ENCODE data around the gene PTPRN2.
"Not testable (repeated sequence)": the region's sequence is repeated elsewhere in the genome, so short reads cannot be mapped to it uniquely, and the experiment has no call there.

Gene PTPRN2

DNA sequence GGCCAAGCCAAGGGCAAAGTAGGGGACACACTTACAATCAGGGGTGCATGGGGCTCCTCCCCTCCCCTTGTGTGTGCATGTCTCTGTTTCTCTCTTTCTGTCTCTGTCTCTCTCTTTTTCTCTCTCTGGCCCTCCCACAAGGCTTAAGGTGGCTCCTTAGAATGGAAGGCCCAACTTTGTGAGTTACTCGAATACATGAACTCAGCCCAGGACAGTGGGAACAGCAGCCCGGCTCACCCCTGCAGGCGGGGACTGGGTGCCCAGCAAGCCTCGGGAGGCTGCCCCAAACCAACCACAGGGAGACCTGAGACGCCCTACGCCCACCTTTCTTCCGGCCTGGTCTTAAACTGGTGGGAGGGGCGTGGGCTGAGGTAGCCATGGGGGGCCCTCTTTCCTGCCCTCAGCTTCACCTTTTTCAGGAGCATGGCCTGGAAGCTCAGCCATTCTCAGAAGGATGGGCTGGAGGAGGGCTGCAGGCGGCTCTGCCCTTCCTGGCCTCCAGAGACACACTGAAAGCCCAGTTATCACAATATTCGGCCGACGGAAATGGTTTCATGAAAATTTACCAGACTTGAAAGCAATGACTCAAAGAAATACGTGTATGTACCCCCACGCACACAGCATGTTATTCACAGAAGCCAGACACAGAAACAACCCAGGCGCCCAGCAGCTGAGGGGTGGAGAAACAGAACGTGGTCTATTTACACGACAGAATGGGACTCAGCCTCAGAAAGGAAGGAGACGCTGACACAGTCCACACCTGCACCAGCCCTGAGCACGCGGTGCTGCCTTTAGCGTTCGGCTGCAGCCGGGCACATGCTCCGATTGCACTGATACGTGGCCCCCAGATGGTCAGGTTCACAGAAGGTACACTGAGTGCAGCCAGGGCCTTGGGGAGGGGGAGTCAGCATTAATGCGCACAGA, 229.5 kb downstream of the PTPRN2 start:
- no peak for DNase-seq

DNA sequence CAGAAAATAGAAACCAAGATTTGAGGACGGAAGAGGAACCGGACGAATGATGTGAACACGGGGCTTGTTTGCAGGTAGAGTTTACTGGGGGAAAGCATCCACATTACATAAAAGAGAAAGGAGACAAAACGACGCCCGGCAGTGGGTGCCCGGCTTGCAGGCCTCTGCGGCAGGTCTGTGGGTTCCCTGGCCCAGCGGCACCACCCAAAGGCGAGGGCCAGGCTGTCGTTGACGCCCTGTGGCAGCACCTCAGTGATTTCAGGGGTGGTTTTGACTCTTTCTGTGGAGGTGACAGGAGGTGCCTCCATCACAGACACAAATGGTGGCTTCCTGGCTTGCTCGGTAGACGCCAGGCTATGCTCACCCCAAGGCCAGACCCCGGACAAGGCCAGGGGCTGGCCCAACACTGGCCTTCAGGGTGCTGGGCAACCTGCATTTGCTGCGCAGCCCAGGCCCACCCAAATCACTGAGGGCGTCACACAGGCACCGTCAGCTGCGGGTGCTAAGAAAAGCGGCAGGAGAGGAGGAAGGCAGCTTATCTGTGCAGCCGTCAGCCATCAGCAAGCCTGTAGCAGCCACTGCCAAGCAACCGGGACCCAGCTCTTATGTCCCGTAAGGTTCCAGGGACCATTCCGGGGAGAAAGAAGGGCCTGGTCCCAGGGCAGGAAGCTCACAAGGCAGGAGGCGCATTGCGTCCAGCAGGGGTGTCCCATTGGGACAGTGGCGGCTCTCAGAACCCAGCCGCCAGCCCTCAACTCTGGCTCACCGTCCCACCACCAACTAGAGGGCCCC, 230.3 kb downstream of the PTPRN2 start:
- no peak for DNase-seq

DNA sequence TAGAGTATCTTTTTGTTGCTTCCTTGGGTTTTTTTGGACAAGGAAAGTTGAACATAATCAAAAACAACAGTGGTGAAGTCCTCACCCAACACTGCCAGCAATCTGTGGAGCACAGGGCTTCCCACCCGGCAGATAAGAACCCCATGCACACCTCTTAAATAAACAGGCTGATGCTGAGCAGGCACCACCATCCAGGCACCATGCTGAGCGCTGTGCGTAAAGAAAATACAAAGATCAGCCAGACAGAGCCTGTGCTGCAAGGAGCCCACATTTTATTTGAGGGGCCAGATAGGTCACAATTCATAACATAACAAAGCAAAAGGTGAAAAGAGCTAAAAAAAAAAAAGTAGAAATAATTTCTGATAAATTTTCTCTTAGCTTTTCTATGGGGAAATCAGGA, 231.2 kb downstream of the PTPRN2 start:
- no peak for DNase-seq

DNA sequence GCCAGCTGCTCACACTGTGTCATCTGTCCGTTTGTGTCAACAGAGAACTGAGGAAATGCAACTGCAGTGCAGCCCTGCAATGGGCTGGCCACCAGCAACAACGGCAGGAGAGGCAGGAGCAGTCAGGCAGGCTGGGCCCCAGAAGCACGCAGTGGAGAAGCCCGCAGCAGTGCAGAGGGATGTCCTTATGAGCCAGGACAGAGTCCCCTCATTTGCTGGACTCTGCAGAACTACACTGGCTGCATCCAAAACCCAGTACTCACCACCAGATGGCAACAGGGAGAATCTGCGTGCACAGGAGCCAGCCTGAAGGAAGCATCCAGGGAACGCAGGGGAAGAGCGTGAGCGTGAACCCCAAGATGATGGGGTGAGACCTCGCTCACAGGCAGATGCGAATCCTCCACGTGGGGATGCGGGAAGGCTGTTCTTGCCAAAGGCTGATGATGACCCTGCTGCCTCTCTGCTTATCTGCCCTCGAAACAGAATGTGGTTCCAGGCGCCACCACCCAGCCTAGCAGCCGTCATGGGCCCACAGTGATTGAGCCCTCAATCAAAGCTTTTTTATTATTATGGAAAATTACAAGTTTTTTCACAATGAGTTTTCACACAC, 232.1 kb downstream of the PTPRN2 start:
- no peak for DNase-seq

DNA sequence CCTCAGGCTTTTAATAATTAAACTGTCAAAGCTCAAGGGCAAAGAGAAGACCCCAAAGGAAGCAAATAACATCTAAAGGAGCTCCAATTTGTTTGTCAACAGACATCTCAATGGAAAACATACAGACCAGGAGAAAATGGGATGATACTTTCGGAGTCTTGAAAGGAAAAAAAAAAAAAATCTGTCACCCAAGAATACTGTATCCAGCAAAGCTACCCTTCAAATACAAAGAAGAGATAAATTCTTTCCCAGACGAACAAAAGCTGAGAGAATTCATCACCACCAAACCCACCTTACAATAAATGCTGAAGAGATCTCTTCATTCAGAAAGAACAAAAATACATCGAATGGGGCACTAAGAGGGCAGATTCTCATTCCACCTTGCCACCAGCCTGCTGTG, 232.8 kb downstream of the PTPRN2 start:
- no peak for DNase-seq

DNA sequence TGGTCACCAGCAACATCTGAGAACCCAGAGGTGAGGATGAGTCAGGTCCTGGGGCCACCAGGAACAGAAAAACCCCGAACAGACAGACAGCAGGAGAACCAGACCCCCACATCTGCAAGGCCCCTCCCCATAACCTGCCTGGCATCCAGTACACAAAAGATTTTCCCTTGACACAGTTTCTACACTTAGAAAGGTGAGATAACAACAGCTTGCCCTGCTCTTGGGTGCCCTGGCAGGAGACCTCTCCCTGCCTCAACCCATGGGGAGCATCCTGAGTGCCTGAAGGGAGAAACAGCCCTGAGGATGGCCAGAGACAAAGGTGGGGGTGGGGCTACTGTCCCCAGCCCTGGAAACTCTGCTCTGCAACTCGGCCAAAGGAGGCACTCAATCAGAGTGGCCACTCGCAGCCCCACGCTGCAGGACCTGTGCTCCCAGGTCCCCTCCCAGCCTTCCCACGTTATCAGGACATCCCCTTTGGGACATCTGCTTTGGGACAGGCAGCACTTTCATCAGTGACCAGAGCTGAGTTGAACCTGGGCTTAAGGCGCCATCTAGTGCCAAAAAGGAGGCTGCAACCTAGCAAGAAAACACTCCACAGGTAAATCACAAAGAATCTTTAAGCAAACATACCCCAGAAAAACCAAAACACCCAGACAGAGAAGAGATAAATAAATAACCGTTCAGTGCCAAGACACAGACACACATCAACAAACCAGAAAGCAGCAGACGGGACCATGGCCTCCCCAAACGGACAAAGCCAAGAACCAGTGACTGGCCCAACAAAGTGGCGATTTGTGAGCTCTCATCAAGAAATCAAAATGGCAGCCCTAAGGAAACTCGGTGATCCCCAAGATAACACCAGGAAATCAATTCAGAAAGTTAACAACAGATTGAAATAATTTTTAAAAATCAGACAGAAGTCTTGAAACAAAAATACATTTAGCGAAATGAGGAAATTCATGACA, 233.7 kb downstream of the PTPRN2 start:
- no peak for DNase-seq

DNA sequence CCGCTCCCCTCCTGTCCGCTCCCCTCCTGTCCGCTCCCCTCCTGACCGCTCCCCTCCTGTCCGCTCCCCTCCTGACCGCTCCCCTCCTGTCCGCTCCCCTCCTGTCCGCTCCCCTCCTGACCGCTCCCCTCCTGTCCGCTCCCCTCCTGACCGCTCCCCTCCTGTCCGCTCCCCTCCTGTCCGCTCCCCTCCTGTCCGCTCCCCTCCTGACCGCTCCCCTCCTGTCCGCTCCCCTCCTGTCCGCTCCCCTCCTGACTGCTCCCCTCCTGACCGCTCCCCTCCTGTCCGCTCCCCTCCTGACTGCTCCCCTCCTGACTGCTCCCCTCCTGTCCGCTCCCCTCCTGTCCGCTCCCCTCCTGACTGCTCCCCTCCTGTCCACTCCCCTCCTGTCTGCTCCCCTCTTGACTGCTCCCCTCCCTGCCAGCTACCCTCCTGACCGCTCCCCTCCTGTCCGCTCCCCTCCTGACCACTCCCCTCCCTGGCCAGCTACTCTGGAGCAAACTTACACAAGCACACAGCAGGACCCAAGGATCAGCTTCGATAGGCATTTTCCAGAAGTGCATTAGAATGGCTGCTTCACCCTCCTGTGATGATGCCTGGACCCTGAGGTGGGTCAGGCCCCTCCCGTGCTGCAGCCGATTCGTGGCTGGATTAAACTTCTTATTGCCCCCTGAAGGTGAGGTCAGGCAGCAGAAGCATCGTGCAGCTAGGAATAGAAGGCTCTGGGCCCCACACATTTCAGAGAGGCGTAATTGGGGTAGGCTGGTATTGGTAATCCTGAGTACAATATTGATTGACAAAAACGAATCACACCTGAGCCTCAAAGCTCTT, 235.5 kb downstream of the PTPRN2 start:
- DNase-seq: not testable (repeated sequence)

DNA sequence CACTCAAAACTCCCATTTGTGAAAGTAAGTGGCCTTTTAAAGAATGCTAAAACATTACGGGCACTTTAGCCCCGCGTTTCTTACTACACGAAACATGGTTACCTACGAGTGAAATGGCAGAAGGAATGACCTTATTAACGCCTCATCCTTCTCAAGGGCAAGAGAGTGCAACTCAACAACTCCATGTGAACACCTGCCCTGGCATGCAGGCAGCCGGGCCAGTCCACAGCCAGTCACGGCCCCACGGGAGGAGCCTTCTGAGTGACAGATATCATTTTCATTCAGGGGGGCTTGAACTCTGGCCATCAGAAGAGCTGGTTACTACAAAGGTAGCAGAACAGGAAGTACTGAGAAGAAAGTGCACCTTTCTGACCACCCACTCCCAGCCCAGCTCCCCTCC, 236.1 kb downstream of the PTPRN2 start:
- DNase-seq: no peak

DNA sequence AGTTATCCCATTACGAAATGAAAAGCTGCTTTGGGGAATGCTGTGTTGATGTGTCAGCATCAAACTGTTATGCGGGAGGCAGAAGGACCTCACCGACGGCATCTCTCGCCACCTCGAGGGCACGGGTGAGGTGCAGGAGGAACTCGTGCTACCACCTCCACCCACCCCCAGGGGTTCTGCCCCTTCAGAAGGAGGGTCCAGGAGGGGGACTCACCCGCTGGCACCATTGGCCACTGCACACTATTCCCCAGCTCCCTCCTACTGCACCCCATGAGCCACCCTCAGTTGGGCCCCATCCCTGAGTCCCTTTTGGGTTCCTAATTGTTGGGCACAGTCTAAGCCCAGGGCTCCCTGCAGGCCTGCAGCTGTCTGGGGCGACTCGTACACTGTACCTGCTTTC, 236.6 kb downstream of the PTPRN2 start:
- no peak for DNase-seq

DNA sequence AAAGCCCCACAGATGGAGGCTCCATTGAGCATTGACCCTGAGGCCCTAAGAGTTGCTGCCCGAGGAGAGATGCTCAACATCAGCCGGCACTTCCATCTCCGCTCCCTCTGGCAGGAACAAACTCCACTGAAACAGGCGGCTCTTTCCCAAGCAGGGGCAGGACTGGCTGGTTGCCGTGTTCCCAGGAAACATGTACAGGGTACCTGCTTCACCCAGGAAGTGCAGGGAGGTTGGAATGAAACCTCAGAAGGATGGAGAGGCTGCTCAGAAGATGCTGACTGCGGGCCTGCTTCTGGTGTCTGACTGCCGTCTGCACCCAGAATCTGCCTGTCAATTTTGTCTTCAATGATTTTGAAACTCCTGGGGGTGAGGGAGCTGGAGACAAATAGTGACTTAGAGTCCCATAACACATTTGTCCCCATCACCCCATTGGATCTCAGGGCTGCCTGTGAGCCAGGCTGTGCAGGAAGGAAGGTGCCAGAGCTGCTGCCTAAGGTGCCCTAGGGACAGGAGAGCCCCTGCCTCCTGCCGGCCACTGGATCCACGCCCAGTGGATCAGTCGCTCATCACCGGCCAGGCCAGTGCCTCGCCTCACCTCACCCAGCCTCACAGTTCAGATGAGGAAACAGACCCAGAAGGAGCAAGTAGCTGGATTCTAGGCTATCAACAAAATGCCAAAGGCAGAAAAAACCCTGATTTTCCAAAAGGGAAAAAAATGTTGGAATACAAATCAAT, 237.3 kb downstream of the PTPRN2 start:
- DNase-seq: no peak

DNA sequence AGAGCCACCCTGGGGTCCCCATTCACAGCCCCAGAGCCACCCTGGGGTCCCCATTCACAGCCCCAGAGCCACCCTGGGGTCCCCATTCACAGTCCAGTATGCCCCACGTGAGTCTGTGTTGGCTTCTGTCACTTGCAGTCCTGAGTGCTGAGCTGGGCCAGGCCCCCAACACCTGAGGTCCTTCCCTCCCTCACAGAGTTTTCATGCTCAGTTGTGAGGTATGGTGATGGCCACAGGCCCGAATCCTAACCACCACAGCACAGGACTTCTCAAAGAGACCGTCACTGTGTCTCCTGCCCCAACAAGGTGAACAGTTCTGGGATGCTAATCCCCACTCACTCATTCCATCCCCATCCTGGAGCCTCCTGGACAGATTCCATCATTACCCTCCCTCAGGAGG, 239.2 kb downstream of the PTPRN2 start:
- no peak for DNase-seq

DNA sequence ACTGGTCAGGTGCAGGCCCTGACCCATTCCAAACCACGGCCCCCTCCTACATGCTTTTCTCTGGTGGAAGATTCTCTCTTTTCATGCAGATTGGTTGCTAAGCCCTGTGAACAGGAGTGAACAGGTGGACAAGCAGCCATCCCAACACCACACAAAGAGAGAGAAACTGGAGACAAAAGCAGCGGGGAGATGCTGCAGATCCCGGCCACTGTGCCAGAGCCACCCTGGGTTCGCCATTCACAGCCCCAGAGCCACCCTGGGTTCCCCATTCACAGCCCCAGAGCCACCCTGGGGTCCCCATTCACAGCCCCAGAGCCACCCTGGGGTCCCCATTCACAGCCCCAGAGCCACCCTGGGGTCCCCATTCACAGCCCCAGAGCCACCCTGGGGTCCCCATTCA, 239.6 kb downstream of the PTPRN2 start:
- not testable (repeated sequence) for DNase-seq

DNA sequence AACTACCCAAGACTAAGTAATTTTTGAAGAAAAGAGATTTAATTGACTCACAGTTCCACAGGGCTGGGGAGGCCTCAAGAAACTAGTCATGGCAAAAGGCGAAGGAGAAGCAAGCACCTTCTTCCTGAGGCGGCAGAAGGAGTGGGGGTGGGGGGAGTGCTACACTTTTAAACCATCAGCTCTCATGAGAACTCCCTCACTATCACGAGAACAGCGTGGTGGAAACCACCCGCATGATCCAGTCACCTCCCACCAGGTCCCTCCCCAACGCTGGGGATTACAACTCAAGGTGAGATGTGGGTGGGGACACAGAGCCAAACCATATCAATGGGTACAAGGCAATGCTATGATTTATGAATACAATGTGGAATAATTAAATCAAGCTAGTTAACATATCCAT, 241.9 kb downstream of the PTPRN2 start:
- no peak for DNase-seq

DNA sequence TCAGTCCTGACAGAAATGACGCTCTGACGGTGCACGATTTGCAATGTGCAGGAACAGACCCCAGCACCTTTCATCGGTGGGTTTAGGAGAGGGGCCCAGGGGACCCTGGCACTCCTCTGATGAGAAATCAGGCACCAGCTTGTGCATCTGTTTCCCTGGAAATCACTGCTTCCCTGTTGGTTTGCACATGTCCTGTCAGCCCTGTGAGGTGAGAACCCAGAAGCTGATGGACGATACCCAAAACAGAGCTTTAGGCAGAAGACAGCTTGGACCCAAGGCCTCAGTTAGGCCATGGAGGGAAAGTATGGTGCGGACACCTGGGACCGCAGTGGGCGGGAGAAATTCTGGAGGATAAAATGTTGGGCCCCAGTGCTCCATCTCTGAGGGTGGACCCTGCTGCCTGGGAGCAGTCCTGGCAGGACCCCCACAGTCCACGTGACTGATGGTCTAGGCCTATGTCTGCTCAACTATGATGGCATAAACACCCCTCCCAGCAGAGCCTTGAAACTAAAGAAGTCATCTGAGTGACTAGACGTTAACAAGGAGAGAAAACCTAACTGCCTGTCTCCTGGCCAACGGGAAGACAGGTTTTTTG, 242.8 kb downstream of the PTPRN2 start:
- DNase-seq: no peak

DNA sequence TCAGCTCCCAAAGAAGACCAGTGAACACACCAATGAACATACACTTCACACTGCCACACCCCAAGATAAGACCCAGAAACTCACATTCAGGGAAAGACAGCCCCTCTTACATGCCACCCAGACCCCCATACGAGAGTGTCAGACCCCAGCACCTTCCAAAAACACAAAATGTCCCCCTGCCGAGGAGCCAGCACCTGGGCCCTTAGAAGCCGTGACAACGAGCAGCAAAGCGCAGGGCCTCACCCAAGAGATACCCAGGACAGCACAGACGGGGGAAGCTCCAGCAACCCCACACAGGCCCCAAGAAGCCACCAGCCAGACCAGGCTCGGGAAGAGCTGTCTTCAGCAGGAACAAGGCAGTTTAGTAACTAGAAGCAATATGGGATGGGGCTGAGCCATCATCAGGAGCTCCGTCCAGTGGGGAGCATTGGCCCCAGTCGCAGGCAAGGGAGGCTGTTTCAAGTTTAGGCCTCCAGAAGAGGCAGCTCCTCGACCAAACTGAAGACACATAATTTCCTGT, 243.6 kb downstream of the PTPRN2 start:
- DNase-seq: no peak

DNA sequence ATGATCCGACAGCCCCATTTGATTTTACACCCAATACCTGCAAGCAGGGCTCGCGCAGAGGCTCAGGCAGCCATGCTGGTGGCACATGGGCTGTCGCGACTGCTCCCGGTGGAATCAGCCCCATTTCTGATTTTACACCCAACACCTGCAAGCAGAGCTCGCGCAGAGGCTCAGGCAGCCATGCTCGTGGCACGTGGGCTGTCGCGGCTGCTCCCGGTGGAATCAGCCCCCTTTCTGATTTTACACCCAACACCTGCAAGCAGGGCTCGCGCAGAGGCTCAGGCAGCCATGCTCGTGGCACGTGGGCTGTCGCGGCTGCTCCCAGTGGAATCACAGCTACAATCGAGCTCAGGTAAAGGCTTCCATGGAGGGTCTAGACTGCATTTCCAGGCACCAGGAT, 244.1 kb downstream of the PTPRN2 start:
- no peak for DNase-seq

DNA sequence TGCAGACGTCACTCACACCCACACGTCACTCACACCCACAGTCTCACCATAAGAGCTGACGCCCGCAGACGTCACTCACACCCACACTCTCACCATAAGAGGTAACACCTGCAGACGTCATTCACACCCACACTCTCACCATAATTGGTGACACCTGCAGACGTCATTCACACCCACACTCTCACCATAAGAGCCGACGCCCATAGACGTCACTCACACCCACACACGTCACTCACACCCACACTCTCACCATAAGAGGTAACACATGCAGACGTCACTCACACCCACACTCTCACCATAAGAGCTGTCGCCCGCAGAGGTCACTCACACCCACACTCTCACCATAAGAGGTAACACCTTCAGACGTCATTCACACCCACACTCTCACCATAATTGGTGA, 246.5 kb downstream of the PTPRN2 start:
- DNase-seq: not testable (repeated sequence)

DNA sequence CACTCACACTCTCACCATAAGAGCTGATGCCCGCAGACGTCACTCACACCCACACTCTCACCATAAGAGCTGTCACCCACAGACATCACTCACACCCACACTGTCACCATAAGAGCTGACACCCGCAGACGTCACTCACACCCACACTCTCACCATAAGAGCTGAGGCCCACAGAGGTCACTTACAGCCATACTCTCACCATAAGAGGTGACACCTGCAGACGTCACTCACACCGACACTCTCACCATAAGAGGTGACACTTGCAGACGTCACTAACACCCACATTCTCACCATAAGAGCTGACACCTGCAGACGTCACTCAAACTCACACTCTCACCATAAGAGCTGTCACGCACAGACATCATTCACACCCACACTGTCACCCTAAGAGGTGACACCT, 250.7 kb downstream of the PTPRN2 start:
- DNase-seq: not testable (repeated sequence)

DNA sequence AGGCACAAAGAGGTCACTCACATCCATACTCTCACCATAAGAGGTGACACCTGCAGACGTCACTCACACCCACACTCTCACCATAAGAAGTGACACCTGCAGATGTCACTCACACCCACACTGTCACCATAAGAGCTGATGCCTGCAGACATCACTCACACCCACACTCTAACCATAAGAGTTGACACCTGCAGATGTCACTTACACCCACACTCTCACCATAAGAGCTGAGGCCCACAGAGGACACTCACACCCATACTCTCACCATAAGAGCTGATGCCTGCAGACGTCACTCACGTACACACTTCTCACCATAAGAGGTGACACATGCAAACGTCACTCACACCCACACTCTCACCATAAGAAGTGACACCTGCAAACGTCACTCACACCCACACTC, 255.1 kb downstream of the PTPRN2 start:
- not testable (repeated sequence) for DNase-seq

DNA sequence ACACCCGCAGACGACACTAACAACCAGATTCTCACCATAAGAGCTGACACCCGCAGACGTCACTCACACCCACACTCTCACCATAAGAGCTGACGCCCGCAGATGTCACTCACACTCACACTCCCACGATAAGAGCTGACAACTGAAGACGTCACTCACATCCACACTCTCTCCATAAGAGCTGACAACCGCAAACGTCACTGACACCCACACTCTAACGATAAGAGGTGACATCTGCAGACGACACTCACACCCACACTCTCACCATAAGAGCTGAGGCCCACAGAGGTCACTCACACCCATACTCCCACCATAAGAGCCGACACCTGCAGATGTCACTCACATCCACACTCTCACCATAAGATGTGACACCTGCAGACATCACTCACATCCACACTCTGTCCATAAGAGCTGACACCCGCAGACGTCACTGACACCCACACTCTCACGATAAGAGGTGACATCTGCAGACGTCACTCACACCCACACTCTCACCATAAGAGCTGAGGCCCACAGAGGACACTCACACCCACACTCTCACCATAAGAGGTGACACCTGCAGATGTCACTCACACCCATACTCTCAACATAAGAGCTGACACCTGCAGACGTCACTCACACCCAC, 255.7 kb downstream of the PTPRN2 start:
- not testable (repeated sequence) for DNase-seq
